GM23338 (cell line): ENCODE data around the gene B4GALNT1. TPM values are rescaled to one million over a fixed set of nuclear protein-coding genes. Genes with fewer than 3 reads are reported as not detected.

Source experiments
- ATAC-seq: fragments of 200-7000 bp; cut with Tn5 transposase; 3 replicates; pipeline ENCODE4 v1.9.1; 2020
- DNase-seq: peaks from one replicate; pipeline ENCODE4 v3.0.0-alpha.2; 2015; ENCODE audit warnings: low spot score
- H2AFZ ChIP-seq: fragments of 200-600 bp; sonication (generic); 2 replicates; pipeline ENCODE4 v1.8.0; 2016; ENCODE audit warnings: antibody characterized with exemption, mild to moderate bottlenecking, moderate library complexity
- H3F3A ChIP-seq: fragments of 200-600 bp; sonication (generic); replicated peaks from 2 replicates; pipeline ENCODE4 v1.8.0; 2017; ENCODE audit warnings: antibody characterized with exemption, mixed run types, low read depth
- H3K27ac ChIP-seq: fragments of 200-600 bp; sonication (generic); 2 replicates; pipeline ENCODE4 v1.6.1; 2016; ENCODE audit warnings: low read depth
- H3K27me3 ChIP-seq: fragments of 200-600 bp; sonication (generic); 2 replicates; pipeline ENCODE4 v1.8.0; 2016; ENCODE audit warnings: mild to moderate bottlenecking, mixed run types, moderate library complexity; ENCODE audit not compliant: insufficient read depth
- H3K36me3 ChIP-seq: fragments of 200-600 bp; sonication (generic); 2 replicates; pipeline ENCODE4 v1.8.0; 2016; ENCODE audit warnings: mild to moderate bottlenecking; ENCODE audit not compliant: insufficient read depth
- H3K4me1 ChIP-seq: fragments of 200-600 bp; sonication (generic); 2 replicates; pipeline ENCODE4 v1.8.0; 2016; ENCODE audit warnings: mild to moderate bottlenecking, moderate library complexity; ENCODE audit not compliant: insufficient read depth
- H3K4me2 ChIP-seq: fragments of 200-600 bp; sonication (generic); 2 replicates; pipeline ENCODE4 v1.7.1; 2017; ENCODE audit warnings: mixed run types
- H3K4me3 ChIP-seq: fragments of 200-600 bp; sonication (generic); 2 replicates; pipeline ENCODE4 v1.6.1; 2016; ENCODE audit warnings: mixed run types
- H3K79me2 ChIP-seq: fragments of 200-600 bp; sonication (generic); replicated peaks from 2 replicates; pipeline ENCODE4 v1.8.0; 2017; ENCODE audit warnings: mild to moderate bottlenecking; ENCODE audit not compliant: insufficient read depth
- H3K9me2 ChIP-seq: fragments of 200-600 bp; sonication (generic); 2 replicates; pipeline ENCODE4 v1.8.0; 2017; ENCODE audit not compliant: insufficient read depth
- H4K20me1 ChIP-seq: fragments of 200-600 bp; sonication (generic); replicated peaks from 2 replicates; pipeline ENCODE4 v1.8.0; 2017; ENCODE audit warnings: mild to moderate bottlenecking; ENCODE audit not compliant: insufficient read depth
- H3K27ac Mint-ChIP-seq: 2 replicates; pipeline ENCODE4 v1.8.0; 2020; ENCODE audit warnings: inconsistent platforms, mild to moderate bottlenecking, moderate library complexity, mixed read lengths
- H3K27me3 Mint-ChIP-seq: 3 replicates; pipeline ENCODE4 v1.8.0; 2022; ENCODE audit warnings: low read depth, mild to moderate bottlenecking, moderate library complexity, mixed read lengths, inconsistent platforms; ENCODE audit not compliant: insufficient read depth, poor library complexity
- H3K36me3 Mint-ChIP-seq: 3 replicates; pipeline ENCODE4 v1.8.0; 2021; ENCODE audit warnings: low read depth, mild to moderate bottlenecking, inconsistent platforms, moderate library complexity, mixed read lengths
- H3K4me1 Mint-ChIP-seq: 3 replicates; pipeline ENCODE4 v1.8.0; 2020; ENCODE audit warnings: mild to moderate bottlenecking, inconsistent platforms, mixed read lengths
- H3K4me3 Mint-ChIP-seq: 3 replicates; pipeline ENCODE4 v1.8.0; 2021; ENCODE audit warnings: moderate library complexity, mild to moderate bottlenecking, inconsistent platforms, mixed read lengths
- H3K9me3 Mint-ChIP-seq: 3 replicates; pipeline ENCODE4 v1.8.0; 2020; ENCODE audit warnings: moderate library complexity, mild to moderate bottlenecking, inconsistent platforms, mixed read lengths
- CREB1 ChIP-seq: fragments of 250-450 bp; sonication (Bioruptor Pico); IDR thresholded peaks from 2 replicates; pipeline ENCODE4 v1.5.0; 2020; ENCODE audit warnings: low read depth, mild to moderate bottlenecking, moderate library complexity
- CTCF ChIP-seq, 2 experiments: fragments of 200-600 bp in 1 of 2; sonication (generic) in 1 of 2; conservative IDR thresholded peaks; 2 replicates each; pipeline versions ENCODE4 v1.5.1 to v1.6.1; 2016 to 2017; ENCODE audit warnings: antibody characterized with exemption in 2 of 2, low read depth in 2 of 2, mild to moderate bottlenecking in 2 of 2, moderate library complexity in 1 of 2
- ETS1 ChIP-seq: IDR thresholded peaks from 2 replicates; pipeline ENCODE4 v1.6.1; 2016; ENCODE audit warnings: antibody characterized with exemption
- EZH2 ChIP-seq: fragments of 200-600 bp; sonication (generic); IDR thresholded peaks from one replicate; pipeline ENCODE4 v1.8.0; 2017; ENCODE audit warnings: antibody characterized with exemption, mild to moderate bottlenecking, low read depth; ENCODE audit not compliant: unreplicated experiment
- EZH2phosphoT487 ChIP-seq: fragments of 200-600 bp; sonication (generic); IDR thresholded peaks from one replicate; pipeline ENCODE4 v1.8.1; 2018; ENCODE audit warnings: antibody characterized with exemption; ENCODE audit not compliant: unreplicated experiment
- JUNB ChIP-seq: IDR thresholded peaks from one replicate; pipeline ENCODE4 v1.6.1; 2016; ENCODE audit warnings: antibody characterized with exemption; ENCODE audit not compliant: unreplicated experiment
- NANOG ChIP-seq: IDR thresholded peaks from 2 replicates; pipeline ENCODE4 v1.6.1; 2016; ENCODE audit warnings: antibody characterized with exemption, borderline replicate concordance
- POLR2AphosphoS5 ChIP-seq: IDR thresholded peaks from 2 replicates; pipeline ENCODE4 v1.6.1; 2016; ENCODE audit warnings: antibody characterized with exemption, low read depth
- REST ChIP-seq: IDR thresholded peaks from one replicate; pipeline ENCODE4 v1.6.1; 2018; ENCODE audit warnings: antibody characterized with exemption; ENCODE audit not compliant: unreplicated experiment
- STAT1 ChIP-seq: IDR thresholded peaks from one replicate; pipeline ENCODE4 v1.6.1; 2016; ENCODE audit warnings: antibody characterized with exemption; ENCODE audit not compliant: unreplicated experiment
- ZNF114 ChIP-seq: fragments of 250-450 bp; sonication (Bioruptor Pico); IDR thresholded peaks from 2 replicates; pipeline ENCODE4 v1.5.0; 2020; ENCODE audit warnings: mild to moderate bottlenecking, moderate library complexity
- ZNF331 ChIP-seq: fragments of 250-450 bp; sonication (Bioruptor Pico); IDR thresholded peaks from 2 replicates; pipeline ENCODE4 v1.5.0; 2020; ENCODE audit warnings: low read depth, mild to moderate bottlenecking, moderate library complexity
- ZNF462 ChIP-seq: fragments of 250-450 bp; sonication (Bioruptor Pico); IDR thresholded peaks from 2 replicates; pipeline ENCODE4 v1.5.0; 2020; ENCODE audit warnings: mild to moderate bottlenecking, moderate library complexity
- polyA plus RNA-seq: library from polyadenylated mRNA; unstranded; fragments of >200 nt; fragmentation: Nextera tagmentation; extraction: Ambion mirVana; gene quantifications from 2 replicates; pipeline ENCODE4 v1.2.1, GENCODE V29; 2016
- total RNA-seq: library from RNA; depleted of rRNA; stranded (reverse); fragments of >200 nt; shearing (Covaris generic); gene quantifications from 2 replicates; pipeline ENCODE4 v1.2.3, GENCODE V29; 2014

B4GALNT1 gene
- total and polyA plus RNA-seq, 2 experiments from 2014 or later: 1.3 to 2.4 TPM

- Mint-ChIP-seq H3K4me1 (peaks cover 4% of the 10 kb centered on the region; the same call in 2 of the 3 replicates), H3K9me3 (no peaks in the 10 kb centered on the region), H3K4me3 (no peak overlapping the region), H3K27ac (no peak overlapping the region), H3K27me3 (no peaks in the 10 kb centered on the region), H3K36me3 (peaks cover 23% of the 10 kb centered on the region)
- ATAC-seq (no peak), DNase-seq (no peak)
- 0 out of 2 replicates have a peak, but pooled peaks cover 8% of the 10 kb centered on the region for H3K27me3 ChIP-seq
- H3K9me2 ChIP-seq: no peaks in the 10 kb centered on the region
- no peak overlapping the region for H3K4me3 ChIP-seq
- TF ChIP-seq ETS1: no peak
- no peak for TF ChIP-seq NANOG
- no peak for TF ChIP-seq EZH2
- TF ChIP-seq REST: no peak
- no peak for TF ChIP-seq STAT1
- TF ChIP-seq ZNF462: no peak
- no peak for TF ChIP-seq CREB1
- TF ChIP-seq JUNB: no peak
- no peak for TF ChIP-seq CTCF (conservative IDR thresholded peaks at IDR 0.05; ENCODE audit: low read depth in 2 of 2)
- no peak for TF ChIP-seq ZNF114 (CRISPR knock-in tag)
- no peak for TF ChIP-seq ZNF331
- no peak for TF ChIP-seq POLR2AphosphoS5
- no peak for TF ChIP-seq EZH2phosphoT487
- H3K4me2 ChIP-seq: no peak overlapping the region
- no peak overlapping the region for H2AFZ ChIP-seq
- no peak overlapping the region for H3K27ac ChIP-seq
- H3K79me2 ChIP-seq: no peaks in the 10 kb centered on the region
- H3K4me1 ChIP-seq: no peaks in the 10 kb centered on the region
- peaks cover 8% of the 10 kb centered on the region for H3K36me3 ChIP-seq
- peaks cover 14% of the 10 kb centered on the region for H4K20me1 ChIP-seq
- peaks cover 10% of the 10 kb centered on the region; the same call in 1 of the 2 replicates for H3F3A ChIP-seq
These were observed 49.0 kb downstream of the B4GALNT1 start for GRCh38 chr12:57584050-57584449.
